Vagina (tissue), 2 donors: ENCODE results near the gene PAX2.

ENCODE experiments used
- CTCF ChIP-seq, 3 experiments: fragments of 450-650 bp in 2 of 3; fragments of 200-600 bp in 1 of 3; sonication (generic) in 1 of 3; IDR thresholded peaks; one replicate each; pipeline ENCODE4 v1.5.1; 2017 to 2019; ENCODE audit warnings: antibody characterized with exemption in 3 of 3, mild to moderate bottlenecking in 2 of 3, moderate library complexity in 2 of 3
- POLR2A ChIP-seq, 2 donors: fragments of 450-650 bp; IDR thresholded peaks; one replicate each; pipeline ENCODE4 v1.6.1; 2017; ENCODE audit warnings: antibody characterized with exemption in 2 of 2, mild to moderate bottlenecking in 2 of 2, moderate library complexity in 2 of 2

GRCh38 chr10:100823194-100823593 lies 77.8 kb downstream of the PAX2 start:
- TF ChIP-seq POLR2A (IDR thresholded peaks at IDR 0.05) (no peak), CTCF (IDR thresholded peaks at IDR 0.05) (no peak)
